GM12878 (cell line): ENCODE data around the gene TRAPPC6A.

ENCODE experiments used
- CREM ChIP-seq: IDR thresholded peaks from 2 replicates; pipeline ENCODE4 v1.6.1; 2014; ENCODE audit warnings: antibody characterized with exemption, low read depth
- CTCF ChIP-seq, 3 experiments: IDR thresholded peaks in 2 of 3; conservative IDR thresholded peaks in 1 of 3; 2 replicates each; pipeline ENCODE4 v1.5.1; 2011; ENCODE audit warnings: low read depth in 3 of 3, low read length in 3 of 3, mild to moderate bottlenecking in 3 of 3, control low read depth in 2 of 3, moderate library complexity in 2 of 3, inconsistent platforms in 1 of 3, mixed read lengths in 1 of 3; ENCODE audit not compliant: control insufficient read depth in 2 of 3, insufficient read depth in 1 of 3; ENCODE audit errors: extremely low read depth in 1 of 3
- EZH2 ChIP-seq: IDR thresholded peaks from 2 replicates; pipeline ENCODE4 v1.6.1; 2012; ENCODE audit warnings: low read depth, mild to moderate bottlenecking, control low read depth, inconsistent platforms, low read length, borderline replicate concordance; ENCODE audit not compliant: control insufficient read depth
- FOS ChIP-seq: IDR thresholded peaks from 3 replicates; pipeline ENCODE4 v1.6.1; 2011; ENCODE audit warnings: borderline replicate concordance; ENCODE audit not compliant: insufficient read length; ENCODE audit errors: extremely low read depth
- GATAD2B ChIP-seq: fragments of 450-650 bp; conservative IDR thresholded peaks from 2 replicates; pipeline ENCODE4 v1.6.1; 2017; ENCODE audit warnings: low read depth, mild to moderate bottlenecking, moderate library complexity
- HDGF ChIP-seq: fragments of 450-650 bp; IDR thresholded peaks from 2 replicates; pipeline ENCODE4 v1.6.1; 2016; ENCODE audit warnings: antibody characterized with exemption
- MYC ChIP-seq: IDR thresholded peaks from 2 replicates; pipeline ENCODE4 v1.6.1; 2011; ENCODE audit warnings: mild to moderate bottlenecking, low read length, moderate library complexity, inconsistent platforms; ENCODE audit not compliant: insufficient read depth, insufficient replicate concordance, insufficient read length, severe bottlenecking
- POLR2AphosphoS5 ChIP-seq: IDR thresholded peaks from 2 replicates; pipeline ENCODE4 v1.6.1; 2011; ENCODE audit warnings: mild to moderate bottlenecking, low read length, inconsistent platforms
- ZNF24 ChIP-seq: fragments of 450-650 bp; IDR thresholded peaks from 2 replicates; pipeline ENCODE4 v1.6.1; 2017; ENCODE audit warnings: antibody characterized with exemption, mild to moderate bottlenecking

GRCh38 chr19:45141203-45141900, 36.7 kb downstream of the TRAPPC6A start:
- TF ChIP-seq EZH2 (no peak), CTCF (IDR thresholded peaks at IDR 0.05 in 2 of 3, conservative IDR thresholded peaks at IDR 0.05 in 1 of 3; ENCODE audit: control insufficient read depth in 2 of 3, extremely low read depth in 1 of 3, insufficient read depth in 1 of 3, low read depth in 3 of 3, low read length in 3 of 3) (no peak), POLR2AphosphoS5 (no peak), FOS (no peak), GATAD2B (no peak), MYC (no peak), ZNF24 (no peak), HDGF (no peak), CREM (no peak)
